HG03159 (cell line): ENCODE measurements around the gene CEP70.
"Not testable (repeated sequence)": the region's sequence is repeated elsewhere in the genome, so short reads cannot be mapped to it uniquely, and the experiment has no call there.

ENCODE experiments used
- ATAC-seq: cut with Tn5 transposase; IDR thresholded peaks from one replicate; pipeline ENCODE4 v1.9.1; 2021; ENCODE audit warnings: mild to moderate bottlenecking, moderate library complexity; ENCODE audit not compliant: unreplicated experiment

CEP70 gene

DNA sequence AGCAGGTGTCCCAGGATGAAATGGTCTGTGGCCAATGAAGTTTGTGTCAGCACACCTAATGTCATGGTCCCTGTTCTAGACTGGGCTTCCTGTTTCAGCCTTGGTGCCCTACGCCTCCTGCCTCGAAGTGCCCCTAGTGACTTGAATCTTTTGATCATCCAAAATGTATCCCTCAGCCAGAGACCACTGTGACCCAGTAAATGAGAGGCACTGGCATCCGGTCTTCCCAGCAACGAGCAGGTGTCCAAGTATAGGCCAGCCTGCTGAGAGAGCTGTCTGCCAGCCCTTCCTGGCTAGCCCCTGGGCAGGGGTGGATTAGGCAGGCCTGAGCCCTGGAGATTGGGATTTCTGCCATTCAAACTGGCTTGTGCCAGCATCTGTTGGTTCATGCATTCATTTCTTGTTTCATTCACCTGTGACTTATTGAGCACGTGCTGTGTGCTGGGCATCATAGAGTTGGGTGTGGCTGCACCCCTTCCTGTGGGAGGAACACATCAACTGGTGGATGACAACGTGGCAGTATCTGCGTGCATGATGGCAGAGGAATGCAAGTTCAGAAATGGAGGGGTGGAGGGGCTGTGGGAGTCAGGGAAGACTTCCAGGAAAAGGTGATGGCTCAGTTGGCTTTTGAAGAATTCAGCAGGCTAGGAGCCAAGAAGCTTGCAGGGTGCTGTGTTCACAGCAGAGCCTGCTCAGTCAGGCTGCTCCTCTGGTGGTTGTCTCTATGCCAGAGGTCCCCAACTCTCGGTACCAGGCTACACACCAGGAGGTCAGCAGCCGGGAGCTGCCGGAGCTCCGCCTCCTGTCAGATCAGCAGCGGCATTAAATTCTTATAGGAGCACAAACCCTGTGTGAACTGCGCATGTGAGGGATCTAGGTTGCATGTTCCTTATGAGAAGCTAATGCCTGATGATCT lies 138.0 kb downstream of the CEP70 start:
- no peak for ATAC-seq

GRCh38 chr3:138453940-138454339 lies 140.1 kb downstream of the CEP70 start:
- ATAC-seq: not testable (repeated sequence)

GRCh38 chr3:138452436-138452835 lies 141.6 kb downstream of the CEP70 start:
- no peak for ATAC-seq

DNA sequence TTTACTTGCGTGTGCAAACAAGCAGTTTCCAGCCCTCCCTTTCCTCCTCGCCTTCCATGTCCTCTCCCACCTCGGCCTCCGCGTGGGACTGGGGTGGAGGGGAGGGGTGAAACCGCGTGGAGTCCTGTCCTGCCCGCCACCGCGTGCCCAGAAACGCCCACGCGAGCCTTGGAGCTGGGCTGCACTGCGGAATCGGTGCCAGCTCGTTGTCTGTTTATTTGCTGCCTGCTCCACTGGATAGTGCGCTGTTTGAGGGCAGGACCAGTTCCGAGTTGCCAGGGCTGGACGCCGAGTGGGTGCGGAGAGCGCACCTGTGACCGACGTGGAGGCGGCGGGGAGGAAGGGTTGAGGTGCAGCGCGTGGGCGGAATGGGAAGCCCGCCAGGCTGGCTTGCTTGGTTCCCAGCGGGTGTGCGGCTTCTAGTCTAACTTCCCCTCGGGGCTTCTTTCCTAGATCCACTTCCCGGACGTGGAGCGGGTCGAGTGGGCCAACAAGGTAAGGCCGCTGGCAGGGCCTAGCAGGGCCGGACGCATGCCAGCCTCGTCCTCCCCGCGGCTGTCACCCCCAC lies 142.4 kb downstream of the CEP70 start:
- no peak for ATAC-seq

- no peak for ATAC-seq
Observed at GRCh38 chr3:138450704-138451424, 143.2 kb downstream of the CEP70 start.

- ATAC-seq: no peak
Observed at GRCh38 chr3:138450181-138450580, 143.9 kb downstream of the CEP70 start.

GRCh38 chr3:138449490-138449889 lies 144.6 kb downstream of the CEP70 start:
- ATAC-seq: no peak

GRCh38 chr3:138448631-138449030 lies 145.4 kb downstream of the CEP70 start:
- ATAC-seq: no peak

- no peak for ATAC-seq
Observed at GRCh38 chr3:138445654-138446053, 148.4 kb downstream of the CEP70 start.

DNA sequence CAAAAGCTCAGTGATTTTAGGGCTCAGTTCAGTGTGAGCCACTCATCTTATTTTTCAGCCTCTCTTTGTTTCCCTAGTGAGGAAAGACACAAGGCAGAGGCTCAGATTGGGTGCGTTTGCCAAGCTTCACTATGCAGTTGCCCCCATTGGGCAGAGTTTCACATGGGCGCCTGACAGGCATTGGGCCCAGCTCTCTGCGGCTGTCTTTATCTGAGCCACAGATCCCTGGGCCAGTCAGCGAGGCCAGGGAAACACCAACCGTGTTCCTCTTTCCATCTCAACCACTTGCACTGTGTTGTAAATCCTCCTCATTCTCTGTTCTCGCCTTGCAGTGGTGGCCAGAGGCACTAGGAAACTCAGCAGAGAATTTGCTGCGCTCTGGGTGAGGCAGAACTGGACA lies 148.8 kb downstream of the CEP70 start:
- ATAC-seq: no peak
